ENCODE results near the gene NSG1.
A peak's percentile ranks its signal among the peaks of the same experiment; 100 is the strongest.

GRCh38 chr4:4379540-4380087, 7.3 kb upstream of the NSG1 start:
- TF ChIP-seq EZH2 (IDR thresholded peaks at IDR 0.05; ENCODE audit: borderline replicate concordance, low read depth, low read length, poor library complexity, severe bottlenecking), result no peak
- TF ChIP-seq, protein P1, sequence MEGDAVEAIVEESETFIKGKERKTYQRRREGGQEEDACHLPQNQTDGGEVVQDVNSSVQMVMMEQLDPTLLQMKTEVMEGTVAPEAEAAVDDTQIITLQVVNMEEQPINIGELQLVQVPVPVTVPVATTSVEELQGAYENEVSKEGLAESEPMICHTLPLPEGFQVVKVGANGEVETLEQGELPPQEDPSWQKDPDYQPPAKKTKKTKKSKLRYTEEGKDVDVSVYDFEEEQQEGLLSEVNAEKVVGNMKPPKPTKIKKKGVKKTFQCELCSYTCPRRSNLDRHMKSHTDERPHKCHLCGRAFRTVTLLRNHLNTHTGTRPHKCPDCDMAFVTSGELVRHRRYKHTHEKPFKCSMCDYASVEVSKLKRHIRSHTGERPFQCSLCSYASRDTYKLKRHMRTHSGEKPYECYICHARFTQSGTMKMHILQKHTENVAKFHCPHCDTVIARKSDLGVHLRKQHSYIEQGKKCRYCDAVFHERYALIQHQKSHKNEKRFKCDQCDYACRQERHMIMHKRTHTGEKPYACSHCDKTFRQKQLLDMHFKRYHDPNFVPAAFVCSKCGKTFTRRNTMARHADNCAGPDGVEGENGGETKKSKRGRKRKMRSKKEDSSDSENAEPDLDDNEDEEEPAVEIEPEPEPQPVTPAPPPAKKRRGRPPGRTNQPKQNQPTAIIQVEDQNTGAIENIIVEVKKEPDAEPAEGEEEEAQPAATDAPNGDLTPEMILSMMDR (conservative IDR thresholded peaks at IDR 0.05; ENCODE audit: low read depth, low read length), result peak; percentile 22; the same call in 1 of the 2 replicates

All from A673 (cell line).